HL-60/S4 treated with phorbol 12-myristate 13-acetate at 8.2 ng/mL for 4 days and 3 days (cell line): ENCODE measurements around the gene PDE4B.
"Not testable (repeated sequence)": the region's sequence is repeated elsewhere in the genome, so short reads cannot be mapped to it uniquely, and the experiment has no call there.

Experiments
- in situ Hi-C: fragments of 300-500 bp; cut with MboI; formaldehyde crosslinking; loops from 2 replicates; pipeline ENCODE4 v1.15.0; 2022; ENCODE audit warnings: low sequenced_read_pairs

Gene PDE4B

DNA sequence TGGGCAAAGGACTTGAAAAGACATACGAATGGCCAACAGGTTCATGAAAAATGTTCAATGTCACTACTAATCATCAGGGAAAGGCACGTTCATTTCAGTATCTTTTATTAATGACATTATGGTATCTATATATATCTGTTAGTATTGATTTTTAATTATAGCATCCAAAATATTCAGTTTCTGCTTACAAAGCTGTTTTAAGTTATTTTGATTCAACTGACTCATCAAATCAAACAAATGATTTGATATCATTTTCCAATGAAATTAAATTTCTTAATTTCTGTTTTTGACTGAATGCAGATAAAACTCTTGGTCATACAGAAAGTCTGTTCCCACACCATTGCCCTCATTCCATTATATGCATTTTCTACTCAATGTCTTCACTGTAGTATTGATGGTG, 315.9 kb downstream of the PDE4B start:
- in situ Hi-C loops, result no loop called here

DNA sequence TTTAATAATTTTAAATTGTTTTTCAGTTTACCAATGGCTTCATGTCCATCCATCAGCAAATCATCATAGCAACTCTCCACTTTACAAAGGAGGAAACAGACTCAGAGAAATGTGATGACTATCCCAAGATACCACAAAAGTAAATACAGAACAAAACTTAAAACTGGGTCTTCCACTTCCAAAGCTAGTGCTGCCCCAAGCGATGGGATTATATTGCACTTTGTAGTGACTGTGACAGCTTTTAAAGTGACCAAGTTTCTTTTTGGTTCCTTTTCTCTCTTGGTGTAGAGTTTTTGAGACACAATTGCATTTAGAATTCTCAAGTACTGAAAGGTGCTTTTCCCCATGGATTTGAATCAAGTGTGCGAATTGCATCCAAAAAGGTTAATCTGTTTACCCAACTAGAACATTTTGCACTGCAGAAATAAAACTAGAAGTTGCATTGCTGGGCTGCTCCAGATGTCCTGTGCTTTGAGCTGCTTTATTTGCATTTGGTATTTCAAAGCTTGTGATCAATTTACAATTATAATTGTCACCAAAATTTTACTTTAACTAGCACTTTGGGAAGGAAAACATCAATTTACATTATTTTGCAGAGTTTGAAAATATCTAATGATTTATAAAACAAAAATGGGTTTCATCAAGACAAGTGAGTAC, 320.2 kb downstream of the PDE4B start:
- in situ Hi-C loops, result no loop called here

DNA sequence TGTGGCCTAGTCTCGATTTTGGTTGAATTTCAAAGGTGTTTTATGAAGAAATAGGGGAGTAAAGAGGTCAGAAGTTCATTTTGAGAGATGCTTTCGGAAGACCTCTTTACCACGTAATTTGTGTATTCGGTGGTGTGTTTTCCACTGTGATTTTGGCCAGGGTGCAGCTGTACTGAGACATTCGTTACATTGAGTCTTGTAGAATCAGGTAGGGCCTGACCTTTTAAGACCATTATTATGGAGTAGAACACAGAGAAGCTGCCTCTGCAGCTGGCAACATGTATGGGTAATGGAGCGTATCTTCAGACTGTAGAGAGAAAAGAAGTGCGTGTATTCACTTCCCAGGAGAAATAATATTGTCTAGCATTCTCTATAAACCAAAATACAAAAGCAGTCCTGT, 326.5 kb downstream of the PDE4B start:
- in situ Hi-C loops, result no loop called here

DNA sequence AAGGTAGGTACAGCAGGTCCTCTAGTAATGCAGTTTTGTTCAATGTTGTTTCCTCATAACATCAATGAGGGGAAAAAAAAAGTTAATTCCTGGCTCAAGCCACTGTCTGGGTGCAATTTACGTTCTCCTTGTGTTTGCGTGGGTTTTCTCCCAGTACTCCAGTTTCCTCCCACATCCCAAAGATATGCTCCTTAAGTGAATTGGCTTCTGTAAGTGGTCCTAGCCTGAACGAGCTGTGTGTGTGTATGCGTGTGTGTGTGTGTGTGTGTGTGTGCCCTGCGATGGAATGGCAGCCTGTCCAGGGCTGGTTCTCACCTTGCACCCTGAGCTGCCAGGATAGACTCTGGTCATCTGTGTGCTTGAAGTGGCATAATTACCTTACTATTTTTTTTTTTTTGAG, 332.0 kb downstream of the PDE4B start:
- in situ Hi-C loops, result no loop called here

DNA sequence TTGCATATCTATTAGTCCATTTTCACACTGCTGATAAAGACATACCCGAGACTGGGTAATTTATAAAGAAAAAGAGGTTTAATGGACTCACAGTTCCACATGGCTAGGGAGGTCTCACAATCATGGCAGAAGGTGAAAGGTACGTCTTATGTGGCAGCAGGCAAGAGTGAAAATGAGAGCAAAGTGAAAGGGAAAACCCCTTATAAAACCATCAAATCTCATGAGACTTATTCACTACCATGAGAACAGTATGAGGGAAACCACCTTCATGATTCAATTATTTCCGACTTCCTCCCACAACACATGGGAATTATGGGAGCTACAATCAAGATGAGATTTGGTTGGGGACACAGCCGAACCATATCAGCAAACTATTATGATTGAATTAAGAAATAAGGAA, 335.9 kb downstream of the PDE4B start:
- in situ Hi-C loops, result not testable (repeated sequence)

DNA sequence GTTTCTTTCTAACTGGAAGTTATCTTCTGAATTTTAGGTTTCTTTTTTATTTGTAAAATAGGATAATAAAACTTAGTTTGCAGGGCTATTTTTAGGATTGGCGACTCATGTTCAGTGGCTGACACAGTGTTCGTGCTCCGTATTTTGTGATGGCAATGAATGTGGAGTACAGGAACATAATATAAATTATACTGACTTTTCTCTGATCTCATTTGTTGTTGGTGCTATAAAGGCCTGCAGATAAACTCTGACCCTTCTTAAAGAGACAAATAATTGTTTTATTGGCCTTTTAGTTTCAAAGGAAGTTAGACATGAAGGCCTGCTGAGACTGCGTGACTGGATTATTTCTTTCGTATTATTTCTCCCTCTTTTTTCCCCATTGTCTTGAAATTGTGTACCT, 339.6 kb downstream of the PDE4B start:
- in situ Hi-C loops, result no loop called here

DNA sequence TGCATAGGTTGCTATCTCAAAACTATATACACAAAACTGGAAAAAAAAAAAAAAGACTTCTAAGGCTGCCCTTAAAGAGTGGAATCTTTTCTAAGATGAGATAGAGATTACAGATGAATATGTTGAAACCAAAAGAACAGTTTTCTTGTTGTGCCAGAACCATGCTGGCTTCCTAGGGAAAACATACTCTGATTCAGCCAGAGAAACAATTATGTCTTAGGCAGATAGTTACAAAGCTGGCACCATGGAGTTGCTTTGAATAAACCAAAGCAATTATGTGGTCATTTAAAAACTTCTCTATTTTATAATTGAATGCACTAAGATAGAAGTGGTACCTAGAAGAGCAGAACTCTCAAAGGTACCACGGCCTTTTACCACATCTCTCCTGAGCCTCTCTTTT, 341.3 kb downstream of the PDE4B start:
- in situ Hi-C loops, result no loop called here

DNA sequence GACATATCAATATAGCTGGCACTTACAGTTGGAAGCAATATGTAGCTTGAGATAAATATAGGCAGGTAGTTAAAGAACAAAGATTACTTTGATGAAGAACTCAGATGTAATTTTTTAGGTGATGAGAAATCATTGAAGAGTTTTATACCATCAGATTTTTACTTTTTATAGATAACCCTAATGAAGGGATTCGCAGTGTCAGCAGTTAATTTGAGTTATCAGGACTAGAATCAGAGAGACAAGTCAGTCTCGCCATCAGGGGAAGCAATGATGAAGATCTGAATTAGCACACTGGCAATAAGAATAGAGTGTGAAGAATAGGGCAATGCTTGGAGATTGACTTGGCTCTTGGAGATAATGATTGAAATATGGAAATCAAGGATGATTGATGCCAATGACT, 342.5 kb downstream of the PDE4B start:
- in situ Hi-C loops, result no loop called here

DNA sequence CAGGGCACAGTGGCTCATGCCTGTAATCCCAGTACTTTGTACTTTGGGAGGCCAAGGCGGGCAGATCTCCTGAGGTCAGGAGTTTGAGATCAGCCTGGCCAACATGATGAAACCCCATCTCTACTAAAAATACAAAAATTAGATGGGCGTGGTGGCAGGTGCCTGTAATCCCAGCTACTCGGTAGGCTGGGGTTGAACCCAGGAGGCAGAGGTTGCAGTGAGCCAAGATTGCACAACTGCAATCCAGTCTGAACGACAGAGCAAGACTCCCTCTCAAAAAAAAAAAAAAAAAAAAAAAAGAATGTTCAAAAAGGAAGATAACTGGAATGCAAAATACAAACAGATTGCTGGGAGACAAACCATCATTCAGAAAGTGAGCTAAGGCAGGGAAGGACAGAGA, 343.7 kb downstream of the PDE4B start:
- in situ Hi-C loops, result not testable (repeated sequence)

DNA sequence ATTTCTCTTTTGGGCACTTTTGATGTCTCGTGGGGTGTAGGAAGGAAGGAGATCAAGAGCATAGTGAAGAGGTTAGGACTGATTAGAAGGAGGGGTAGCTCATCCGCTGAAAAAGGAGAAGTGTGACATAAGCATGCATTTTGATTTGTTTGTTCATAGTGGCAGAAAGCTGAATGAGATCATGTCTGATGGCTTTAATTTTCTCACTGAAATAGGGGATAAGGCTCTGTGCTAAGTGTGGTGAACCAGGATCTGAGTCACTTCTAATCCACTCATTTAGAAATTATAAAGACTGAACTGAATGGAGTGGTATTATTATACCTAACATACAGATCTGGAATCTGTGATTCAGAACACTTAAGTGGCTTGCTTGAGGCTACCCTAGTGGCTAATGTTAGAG, 344.5 kb downstream of the PDE4B start:
- in situ Hi-C loops, result no loop called here

DNA sequence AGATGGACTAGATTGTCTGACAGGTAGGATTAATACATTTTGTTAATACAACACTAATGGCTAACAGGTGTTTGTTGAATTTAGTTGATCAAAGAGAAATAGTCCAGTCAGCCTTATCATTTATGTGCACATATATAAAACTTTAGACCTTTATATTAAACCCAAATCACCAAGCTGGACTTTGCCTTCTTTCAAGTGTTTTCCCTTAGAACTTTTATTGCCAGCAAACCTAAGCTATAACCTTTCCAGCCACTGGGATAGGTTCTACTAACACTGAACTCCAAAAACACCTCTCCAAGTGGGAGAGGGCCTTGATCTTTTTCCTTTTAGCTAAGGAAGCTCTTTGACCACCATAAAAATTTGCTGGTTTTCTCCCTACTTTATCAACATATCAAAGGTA, 345.9 kb downstream of the PDE4B start:
- in situ Hi-C loops, result no loop called here

DNA sequence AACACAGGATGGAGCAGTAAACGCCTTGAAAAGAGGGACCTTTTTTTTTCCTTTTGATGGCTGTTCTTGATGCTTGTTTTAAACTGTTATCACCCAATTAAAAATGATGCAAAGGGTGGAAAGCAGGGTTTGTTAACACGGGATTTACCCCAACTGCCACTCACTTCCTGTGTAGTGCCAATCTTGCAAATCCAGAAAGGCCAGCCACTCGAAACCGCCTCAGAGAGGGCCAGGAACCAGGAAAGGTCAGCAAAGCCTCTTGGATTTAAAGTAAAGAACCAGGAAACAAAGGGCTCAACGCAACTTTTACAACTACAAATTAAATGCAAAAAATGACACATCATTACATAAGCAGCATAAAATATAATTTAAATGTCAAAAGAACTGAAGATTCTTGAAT, 347.4 kb downstream of the PDE4B start:
- in situ Hi-C loops, result no loop called here

DNA sequence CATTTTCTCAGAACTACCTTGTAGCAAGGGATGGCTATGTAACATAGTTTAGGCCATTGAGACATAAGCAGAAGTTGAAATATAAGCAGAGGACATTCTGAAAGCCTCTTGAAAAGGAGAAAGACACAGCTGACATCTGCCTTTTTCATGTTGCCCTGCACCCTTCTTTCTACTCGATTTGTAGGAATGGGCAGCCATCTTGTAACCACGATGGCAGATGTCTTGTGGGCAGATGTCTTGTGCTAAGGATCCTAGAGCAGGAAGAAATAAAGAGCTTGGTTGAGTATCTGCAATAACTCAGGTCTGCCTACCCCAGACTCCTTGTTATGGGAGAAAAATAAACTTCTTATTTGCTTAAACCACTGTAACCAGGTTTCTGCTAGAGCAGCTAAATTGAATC, 351.0 kb downstream of the PDE4B start:
- in situ Hi-C loops, result no loop called here

DNA sequence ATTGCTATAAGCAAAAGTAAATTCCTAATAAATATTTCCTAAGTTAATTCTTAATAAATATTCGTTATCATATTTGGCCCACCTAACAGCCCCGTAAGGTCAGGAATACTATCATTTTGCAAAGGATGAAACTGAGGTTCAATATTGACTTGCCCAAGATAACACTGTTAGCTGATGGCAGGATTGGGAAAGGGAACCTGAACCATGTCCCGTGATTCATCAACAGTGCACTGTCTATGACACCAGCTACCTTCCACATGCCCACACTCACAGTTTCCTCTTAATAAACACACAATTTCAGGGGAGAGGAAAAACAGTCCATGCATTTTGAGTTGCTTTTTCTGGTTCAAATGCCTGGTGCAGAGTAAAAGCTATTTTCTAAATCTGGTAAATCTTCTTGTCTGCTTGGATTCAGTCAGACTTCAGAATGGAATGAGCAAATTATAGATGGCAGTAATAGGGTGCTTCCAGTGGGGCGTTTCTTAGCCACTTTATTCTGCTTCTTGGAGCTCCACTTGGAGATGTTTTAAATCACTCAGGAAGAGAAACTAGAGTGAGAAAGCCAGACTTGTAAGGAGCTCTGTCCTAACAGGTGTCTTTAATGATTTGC, 354.6 kb downstream of the PDE4B start:
- in situ Hi-C loops, result no loop called here

DNA sequence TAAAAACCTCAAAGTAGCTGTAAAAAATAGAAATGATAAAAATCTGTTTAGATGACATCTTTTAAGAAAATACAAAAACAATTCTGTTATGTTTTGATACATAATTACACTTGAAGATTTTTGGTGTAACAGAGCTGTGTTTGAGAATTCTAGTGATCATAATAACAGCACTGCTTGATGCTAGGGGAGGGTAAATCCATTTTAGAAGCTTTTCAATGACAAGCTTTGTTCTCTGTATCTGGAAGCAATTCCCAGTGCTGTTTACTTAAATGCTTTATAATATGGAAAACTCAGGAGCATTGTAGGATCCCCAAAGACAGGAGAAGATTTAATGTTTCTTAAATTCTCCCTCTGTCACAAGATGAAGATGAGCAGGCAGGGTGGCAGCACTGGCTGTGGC, 359.3 kb downstream of the PDE4B start:
- in situ Hi-C loops, result no loop called here

DNA sequence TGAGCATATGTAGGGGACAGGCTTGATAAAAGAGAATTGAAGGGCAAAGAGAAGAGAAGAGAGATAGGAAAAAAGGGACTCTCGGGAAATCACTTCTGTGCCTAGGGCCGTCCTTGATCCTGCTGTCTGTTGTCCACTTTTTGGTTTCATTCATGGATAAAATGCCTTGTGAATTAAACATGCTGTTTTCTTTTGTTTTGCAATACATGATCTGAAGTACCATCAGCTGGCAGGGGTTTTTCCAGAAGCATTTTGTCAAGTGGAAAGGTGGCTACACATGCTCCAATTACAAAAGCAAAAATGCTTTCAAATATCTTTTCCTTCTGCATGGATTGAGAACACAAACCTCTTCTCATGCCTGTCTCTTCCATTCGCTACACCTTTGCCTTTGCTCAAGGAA, 361.7 kb downstream of the PDE4B start:
- in situ Hi-C loops, result no loop called here

DNA sequence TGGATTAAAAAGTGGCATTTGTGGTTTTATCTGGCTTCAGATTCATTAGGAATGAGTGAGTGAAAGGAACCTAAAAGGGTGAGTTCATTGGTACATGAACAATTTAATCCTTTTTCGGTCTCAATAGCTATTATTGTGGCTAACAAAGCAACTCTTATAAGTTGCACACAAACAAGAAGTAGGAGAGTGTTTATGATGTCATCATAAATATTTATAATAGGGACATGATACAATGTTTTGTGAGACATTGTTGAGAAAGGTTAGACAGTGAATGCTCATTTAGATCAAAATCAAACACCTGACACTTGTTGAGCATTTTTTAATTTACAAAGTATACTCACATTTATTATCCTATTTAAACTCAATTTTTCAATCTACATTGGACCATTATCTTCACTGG, 363.4 kb downstream of the PDE4B start:
- in situ Hi-C loops, result no loop called here

DNA sequence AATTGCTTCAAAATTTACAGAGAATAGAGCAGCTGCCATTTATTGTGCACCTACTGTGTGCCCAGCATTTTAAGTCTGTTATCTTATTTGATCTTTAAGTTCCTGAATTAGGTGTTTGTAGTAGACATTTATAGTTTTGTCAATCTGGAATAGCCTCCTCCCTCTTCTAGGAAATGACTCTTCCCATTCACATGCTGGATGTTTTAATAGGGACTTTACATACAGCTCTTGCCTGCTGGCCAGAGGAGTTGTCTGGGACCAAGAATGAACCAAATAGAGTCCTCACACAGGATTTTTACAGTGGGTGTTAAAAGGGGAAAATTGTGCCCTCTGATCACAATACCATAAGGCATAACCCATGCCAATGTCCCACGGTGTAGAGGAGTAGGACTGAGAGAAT, 367.1 kb downstream of the PDE4B start:
- in situ Hi-C loops, result no loop called here

DNA sequence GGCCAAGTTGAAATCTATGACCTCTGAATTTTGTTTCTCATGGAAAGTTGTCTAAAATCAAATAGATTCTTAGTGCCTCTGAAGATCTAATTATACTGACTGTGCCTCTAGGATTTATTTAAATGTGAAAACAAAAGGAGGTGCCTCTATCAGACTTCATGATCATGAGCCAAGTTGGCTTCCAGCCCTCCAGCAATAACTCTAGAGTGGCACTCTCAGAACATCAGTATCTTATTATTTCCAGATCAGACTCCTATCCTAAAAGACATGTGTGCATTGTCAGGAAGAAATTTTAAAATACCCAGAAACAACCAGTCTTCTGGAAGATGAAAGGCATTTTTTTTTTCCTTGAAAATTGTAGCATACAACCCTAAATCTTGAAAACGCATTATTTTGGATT, 368.0 kb downstream of the PDE4B start:
- in situ Hi-C loops, result no loop called here

DNA sequence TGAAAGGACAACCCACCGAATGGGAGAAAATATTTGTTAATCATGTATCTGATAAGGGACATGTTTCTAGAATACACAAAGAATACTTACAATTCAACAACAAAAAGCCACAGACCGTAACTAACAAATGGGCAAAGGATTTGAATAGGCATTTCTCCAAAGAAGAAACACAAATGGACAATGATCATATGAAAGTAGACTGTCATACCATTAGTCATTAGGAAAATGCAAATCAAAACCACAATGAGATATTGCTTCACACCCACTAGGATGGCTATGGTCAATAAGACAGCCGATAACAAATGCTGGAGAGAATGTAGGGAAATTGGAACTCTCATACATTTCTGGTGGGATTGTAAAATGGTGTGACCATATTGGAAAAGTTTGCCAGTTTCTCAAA, 374.1 kb downstream of the PDE4B start:
- in situ Hi-C loops, result no loop called here

DNA sequence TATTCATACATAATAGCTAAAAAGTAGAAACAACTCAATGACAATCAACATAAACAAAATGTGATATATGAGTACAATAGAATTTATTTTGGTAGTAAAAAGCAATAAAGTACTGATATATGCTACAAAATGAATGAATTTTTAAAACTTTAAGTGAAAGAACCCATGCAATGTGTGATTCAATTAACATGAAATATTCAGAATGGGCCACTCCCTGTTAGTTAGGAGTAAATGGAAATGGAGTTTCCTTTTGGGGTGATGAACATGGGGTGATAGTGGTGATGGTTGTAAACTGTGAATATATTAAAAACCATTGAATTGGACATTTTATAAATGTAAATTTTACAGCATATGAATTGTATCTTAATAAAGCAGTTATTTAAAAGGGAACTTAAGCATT, 374.6 kb downstream of the PDE4B start:
- in situ Hi-C loops, result no loop called here

DNA sequence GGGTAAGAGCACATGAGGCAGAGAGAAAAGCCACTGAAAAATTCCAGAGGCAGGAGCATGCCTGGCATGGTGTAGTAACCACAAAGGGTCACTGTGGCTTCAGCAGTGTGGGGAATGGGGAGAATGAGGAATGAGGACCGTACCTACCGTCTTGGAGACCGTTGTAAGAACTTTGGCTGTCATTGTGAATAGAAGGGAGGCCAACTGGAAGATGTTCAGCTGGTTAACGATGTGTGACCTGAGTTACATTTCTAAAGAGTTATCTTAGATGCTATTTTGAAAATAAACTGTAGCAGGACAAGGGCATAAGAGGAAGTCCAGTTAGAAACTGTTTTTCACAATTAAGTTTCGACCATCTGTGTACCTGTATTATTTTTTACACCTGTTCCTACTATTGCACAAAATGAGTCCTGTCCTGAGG, 375.8 kb downstream of the PDE4B start:
- in situ Hi-C loops, result no loop called here
